HG02798 (cell line): ENCODE results near the gene SEPTIN12.
"Not testable (repeated sequence)": the region's sequence is repeated elsewhere in the genome, so short reads cannot be mapped to it uniquely, and the experiment has no call there.

ENCODE experiments used
- ATAC-seq: cut with Tn5 transposase; IDR thresholded peaks from one replicate; pipeline ENCODE4 v1.9.1; 2021; ENCODE audit warnings: mild to moderate bottlenecking; ENCODE audit not compliant: unreplicated experiment, poor library complexity

The SEPTIN12 gene

DNA sequence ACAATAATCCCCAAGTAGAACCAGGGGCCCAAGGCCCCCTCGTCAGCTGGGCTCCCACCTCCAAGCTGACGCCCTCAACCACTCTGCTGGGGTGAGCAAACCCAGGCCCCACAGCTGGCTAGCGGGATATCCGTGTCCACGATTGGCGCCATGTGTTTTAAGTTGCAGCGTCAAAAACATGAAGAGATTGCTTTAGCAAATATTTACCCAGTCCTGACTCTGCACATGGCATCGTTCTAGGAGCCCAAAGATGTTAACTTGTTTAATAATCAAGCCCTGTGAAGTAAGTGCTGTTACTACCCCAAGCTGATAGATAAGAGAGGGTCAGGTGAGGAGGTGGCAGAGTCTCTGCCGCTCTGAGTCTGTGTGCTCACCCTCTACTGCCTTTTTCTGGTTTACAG, 344 bp upstream of the SEPTIN12 start:
- ATAC-seq: no peak

DNA sequence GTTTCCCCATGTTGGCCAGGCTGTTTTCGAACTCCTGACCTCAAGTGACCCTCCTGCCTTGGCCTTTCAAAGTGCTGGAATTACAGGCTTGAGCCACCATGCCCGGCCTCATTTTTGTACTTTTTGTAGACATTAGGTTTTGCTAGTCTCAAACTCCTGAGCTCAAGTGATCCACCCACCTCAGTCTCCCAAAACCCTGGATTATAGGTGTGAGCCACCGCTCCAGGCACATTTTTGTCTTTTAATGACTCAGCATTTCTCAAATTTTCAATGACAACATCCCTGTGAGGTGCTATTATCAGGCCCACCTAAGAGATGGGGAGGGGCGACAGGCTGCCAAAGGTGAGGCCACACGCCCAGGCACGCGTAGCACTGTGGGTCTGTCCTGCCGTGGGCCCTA, 1.1 kb downstream of the SEPTIN12 start:
- ATAC-seq: no peak

DNA sequence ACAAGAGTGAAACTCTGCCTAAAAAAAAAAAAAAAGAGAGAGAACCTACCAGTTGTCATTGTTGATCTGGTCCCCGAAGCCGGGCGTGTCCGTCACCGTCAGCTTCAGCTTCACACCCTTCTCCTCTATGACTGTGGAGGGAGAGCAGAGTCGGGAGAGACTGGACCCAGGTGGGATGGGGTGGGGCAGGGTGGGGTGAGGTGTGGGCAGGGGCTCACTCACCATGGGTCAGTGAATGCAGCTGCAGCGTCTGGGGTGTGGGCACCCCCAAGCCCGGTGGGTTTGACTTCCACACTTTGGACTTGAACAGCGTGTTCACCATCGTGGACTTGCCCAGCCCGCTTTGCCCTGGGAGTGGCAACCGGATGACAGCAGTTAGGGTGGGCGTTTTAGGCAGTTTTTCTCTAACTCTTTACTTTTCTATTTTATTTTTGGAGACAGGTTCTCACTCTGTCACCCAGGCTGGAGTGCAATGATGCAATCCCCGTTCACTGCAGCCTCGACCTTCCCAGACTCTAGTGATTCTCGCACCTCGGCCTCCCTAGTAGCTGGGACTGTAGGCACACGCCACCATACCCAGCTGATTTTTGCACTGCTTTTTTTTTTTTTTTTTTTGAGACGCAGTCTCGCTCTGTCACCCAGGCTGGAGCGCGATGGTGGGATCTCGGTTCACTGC, 2.2 kb downstream of the SEPTIN12 start:
- ATAC-seq: no peak

DNA sequence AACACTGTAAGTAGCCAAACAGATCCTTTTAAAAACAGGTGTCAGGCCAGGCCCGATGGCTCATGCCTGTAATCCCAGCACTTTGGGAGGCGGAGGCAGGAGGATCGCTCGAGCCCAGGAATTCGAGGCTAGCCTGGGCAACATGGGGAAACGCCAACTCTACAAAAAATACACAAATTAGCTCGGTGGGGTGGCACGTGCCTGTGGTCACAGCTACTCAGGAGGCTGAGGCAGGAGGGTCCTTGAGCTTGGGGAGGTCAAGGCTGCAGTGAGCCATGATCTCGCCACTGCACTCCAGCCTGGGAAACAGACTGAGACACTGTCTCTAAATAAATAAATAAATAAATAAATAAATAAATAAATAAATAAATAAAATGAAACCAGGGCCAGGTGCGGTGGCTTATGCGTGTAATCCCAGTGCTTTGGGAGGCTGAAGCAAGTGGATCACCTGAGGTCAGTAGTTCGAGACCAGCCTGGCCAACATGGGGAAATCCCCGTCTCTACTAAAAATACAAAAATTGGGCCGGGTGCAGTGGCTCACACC, 3.6 kb downstream of the SEPTIN12 start:
- not testable (repeated sequence) for ATAC-seq

DNA sequence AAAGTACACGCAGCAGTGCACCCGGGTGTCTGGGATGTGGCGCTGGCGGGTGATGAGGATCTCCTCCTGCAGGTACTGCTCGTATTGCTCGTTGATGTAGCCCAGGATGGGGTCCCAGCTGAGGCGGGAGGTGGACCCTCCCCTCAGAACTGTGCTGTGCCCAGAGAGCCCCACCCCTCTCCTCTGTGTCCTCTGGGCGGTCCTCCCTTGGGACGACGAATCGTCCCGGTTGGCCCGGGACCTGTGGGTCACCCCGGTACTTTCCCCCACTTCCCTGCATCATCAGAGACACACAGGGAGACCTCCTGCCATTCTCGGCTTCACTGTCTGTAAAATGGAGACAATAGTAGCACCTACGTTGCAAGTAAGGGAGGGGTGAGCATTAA, 4.2 kb downstream of the SEPTIN12 start:
- ATAC-seq: no peak

DNA sequence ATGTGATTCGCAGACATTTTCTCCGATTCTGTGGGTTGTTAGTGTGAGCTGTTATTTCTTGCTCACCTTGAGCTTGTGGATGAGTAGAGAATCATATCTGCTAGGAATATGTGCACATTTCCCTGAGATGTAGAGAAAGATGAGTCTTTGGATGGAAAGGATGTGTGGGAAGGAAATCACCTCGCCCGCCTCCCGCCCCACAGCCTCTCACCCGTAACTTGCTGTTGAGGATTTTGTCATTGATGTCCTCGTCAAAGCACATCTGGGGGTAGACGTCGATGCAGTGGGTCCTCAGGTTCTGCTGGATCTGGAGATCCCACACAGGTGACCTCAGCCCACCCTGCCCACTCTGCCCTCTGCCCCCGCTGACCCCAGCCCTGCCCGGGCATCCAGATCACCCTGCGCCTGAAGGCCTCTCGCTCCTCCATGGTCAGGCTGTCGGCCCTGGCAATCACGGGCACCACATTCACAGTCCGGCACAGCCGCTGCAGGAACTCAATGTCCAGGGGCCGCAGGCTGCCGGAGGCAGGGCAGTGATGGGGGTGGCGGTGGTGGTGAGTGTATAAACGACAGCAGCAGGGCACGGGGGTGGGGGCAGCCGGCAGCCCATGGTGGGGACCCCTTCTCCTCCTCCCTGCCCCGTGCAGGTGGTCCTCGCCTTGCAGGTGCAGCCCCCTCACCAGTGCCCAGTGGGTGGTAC, 4.7 kb downstream of the SEPTIN12 start:
- no peak for ATAC-seq

DNA sequence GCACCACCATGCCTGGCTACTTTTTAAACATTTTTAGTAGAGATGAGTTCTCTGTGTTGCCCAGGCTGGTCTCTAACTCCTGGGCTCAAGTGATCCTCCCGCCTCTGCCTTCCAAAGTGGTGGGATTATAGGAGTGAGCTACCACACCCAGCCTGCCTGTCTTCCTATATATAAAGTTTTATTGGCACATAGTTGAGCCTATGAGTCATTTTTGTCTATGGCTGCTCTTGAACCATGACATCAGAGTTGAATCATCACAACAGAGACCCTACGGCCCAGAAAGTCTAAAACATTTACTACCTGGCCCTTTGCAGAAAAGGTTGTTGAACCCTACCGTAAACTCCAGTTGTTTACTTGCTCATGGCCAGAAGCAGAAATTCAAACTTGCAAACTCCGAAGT, 7.9 kb downstream of the SEPTIN12 start:
- no peak for ATAC-seq

DNA sequence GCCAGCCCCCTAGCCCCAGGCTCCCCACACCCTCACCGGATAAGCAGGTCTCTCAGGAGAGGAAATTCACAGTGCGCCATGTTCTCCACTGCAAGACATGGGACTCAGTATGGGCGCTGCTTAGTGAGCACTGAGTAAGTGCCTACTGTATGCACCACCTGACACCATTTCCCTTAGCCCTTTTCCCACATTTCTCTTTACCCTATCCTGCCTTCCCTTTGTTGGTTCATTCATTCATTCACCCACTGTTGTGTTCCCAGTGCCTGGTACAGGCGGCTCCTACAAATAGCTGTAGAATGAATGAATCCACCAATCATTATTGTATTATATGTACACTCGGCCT, 10.1 kb downstream of the SEPTIN12 start:
- no peak for ATAC-seq

DNA sequence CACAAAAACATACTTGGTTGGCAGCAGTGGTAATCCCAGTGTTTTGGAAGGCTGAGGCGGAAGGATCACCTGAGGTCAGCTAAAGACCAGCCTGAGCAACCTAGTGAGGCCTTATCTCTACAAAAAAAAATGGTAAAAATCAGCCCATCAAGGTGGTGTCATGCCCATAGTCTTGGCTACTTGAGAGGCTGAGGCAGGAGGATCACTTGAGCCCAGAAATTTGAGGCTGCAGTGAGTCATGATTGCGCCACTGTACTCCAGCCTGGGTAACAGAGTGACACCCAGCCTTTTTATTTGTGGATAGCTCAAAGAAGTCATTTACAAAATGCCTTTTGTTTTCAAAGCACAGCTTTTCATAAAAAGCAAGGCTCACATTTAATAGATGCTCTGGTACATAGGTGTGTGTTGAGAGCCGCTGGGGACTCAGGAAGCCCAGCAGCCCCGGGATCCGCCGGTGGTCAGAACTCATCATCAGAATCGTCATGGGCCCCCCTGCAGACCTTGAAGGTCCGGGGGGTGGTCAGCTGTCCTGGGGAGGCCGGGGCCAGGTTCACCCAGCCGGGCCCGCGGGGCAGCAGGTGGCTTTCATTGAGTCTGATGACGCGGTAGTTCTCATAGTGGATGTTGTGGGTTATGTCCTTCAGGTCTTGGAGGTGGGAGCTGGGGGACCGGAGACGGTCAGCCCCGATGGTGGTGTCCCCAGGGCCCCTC, 10.7 kb downstream of the SEPTIN12 start:
- no peak for ATAC-seq

DNA sequence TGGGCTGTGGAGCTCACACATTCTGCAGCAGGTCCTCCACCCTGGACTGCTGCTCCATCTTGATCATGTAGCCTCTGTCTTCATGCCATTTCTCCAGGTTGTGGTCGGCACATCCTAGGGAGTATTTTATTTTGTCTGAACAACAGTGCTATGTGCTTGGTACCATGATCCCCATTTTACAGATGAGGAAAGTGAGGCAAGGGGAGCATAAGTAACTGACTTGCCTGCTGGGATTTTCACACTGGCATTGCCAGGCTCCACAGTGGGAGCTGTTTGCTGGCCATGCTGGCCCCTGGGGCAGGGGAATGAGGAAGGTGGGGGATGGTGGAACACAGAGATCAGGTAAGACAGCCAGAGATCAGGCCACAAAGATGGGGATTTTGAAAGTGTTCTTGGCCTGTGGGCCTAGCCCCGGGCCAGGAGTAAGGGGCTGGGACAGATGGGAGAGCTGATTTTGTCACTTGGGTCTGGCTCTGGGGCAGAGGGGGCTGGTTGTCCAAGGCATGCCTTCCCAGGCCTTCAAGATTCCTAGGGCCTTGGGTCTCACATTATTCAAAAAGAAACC, 11.9 kb downstream of the SEPTIN12 start:
- no peak for ATAC-seq

DNA sequence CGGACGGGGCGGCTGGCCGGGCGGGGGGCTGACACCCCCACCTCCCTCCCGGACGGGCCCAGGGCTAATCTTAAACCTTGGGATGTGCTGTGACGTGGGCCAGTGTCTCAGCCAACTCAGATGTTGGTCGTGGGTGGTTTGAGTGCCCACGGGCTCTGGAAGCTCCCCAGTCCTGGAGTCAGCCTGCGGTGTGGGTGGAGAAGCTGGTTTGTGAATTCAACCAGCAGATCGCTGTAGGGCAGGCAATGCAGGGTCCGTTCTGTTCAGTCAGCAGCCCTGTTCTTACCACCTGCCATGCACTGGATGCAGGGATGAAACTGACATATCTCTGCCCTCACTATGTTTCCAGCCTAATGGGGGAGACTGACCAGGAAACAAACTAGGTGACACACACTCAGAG, 13.1 kb downstream of the SEPTIN12 start:
- ATAC-seq: no peak

DNA sequence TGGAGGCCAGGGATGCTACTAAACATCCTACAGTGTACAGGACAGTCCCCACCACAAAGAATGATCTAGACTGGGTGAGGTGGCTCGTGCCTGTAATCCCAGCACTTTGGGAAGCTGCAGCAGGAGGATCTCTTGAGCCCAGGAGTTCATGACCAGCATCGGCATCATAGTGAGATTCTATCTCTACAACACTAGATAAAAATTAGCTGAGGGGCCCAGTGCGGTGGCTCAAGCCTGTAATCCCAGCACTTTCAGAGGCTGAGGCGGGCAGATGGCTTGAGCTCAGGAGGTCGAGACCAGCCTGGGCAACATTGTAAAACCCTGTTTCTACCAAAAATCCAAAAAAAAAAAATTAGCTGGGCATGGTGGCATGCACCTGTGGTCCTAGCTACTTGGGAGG, 15.8 kb downstream of the SEPTIN12 start:
- no peak for ATAC-seq

DNA sequence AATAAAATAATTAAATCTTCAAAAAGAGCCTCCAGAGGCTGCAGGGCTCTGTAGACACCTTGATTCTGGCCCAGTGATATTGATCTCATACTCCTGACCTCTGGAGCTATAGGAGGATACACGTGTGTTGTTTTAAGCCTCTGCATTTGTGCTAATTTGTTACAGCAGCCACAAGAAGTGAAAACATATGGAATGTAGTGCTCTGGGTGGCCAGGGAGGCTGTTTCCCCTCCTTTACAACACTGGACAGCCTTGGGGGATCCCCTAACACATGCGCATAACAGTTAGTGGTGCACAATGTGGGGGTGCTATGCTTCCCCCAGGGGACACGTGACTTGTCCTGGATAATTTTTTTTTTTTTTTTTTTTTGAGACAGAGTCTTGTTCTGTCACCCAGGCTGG, 16.5 kb downstream of the SEPTIN12 start:
- ATAC-seq: no peak

DNA sequence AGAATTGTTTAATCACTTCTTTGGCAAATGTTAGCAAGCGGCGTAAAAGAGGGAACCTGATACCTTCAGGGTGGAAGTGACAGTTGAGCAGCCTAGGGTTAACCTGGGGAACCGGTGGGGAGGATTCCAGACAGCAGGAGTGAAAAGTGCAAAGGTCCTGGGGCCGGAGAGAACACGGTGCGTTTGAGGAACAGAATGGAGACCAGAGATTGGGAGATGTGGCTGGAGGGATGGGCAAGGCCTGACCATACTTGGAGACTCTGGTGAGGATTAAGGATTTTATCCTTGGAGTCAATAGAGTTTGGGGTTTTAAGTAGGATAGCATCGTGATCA, 18.9 kb downstream of the SEPTIN12 start:
- no peak for ATAC-seq

DNA sequence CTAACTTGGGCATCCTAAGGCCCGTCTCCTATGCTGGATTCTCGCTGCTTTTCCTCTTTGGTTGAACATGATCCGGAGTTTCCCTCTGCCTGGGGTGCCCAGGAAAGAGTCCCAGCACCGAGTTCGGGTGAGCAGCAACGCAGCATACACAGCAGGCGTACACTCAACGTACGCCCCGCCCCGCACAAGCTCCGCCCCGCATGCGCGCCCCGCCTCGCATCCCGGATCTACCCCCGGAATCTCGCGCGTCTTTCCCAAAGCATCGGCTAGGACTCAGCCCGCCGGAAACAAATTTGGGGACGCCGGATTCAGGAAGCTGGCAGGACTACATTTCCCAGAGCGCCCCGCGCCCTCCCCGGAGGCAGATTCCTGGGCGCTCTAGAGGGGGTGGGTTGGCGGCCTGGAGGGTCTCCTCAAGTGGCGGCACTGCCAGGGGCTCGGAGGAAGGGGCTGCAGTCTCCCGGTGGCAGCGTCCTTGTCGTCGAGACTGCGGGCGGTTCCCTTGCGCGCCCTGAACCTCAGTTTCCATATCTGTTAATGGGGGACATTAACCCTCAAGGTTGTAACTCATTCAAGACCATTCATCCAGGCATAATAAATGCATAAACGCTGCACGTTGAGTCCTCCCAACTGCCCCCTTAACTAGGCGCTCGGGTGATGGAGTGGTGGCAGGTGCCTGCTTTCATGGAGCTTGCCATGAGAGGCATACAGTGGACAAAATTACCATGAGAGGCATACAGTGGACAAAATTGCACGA, 19.4 kb downstream of the SEPTIN12 start:
- peak; percentile 65 for ATAC-seq

DNA sequence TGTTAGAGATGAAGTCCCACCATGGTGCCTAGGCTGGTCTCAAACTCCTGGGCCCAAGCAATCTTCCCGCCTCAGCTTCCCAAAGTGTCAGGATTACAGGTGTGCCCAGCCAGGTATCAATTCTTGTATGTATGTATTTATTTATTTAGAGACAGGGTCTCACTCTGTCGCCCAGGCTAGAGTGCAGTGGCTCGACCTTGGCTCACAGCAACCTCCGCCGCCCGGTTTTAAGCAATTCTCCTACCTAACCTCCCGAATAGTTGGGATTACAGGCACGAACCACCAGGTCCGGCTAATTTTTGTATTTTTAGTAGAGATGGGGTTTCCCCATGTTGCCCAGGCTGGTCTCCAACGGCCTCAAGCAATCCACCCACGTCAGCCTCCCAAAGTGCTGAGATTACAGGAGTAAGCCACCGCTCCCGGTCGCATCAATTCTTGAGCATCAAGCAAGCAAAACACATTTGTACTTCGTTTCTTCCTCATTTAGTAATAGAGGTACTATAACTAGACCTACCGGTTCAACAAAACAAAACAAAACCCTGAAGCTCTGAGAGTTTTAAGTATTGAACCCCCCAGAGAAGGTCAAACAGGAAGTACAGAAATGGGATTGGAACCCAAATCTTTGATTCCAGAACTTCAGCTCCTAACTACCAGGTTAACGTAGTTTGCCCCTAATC, 20.1 kb downstream of the SEPTIN12 start:
- ATAC-seq: no peak

DNA sequence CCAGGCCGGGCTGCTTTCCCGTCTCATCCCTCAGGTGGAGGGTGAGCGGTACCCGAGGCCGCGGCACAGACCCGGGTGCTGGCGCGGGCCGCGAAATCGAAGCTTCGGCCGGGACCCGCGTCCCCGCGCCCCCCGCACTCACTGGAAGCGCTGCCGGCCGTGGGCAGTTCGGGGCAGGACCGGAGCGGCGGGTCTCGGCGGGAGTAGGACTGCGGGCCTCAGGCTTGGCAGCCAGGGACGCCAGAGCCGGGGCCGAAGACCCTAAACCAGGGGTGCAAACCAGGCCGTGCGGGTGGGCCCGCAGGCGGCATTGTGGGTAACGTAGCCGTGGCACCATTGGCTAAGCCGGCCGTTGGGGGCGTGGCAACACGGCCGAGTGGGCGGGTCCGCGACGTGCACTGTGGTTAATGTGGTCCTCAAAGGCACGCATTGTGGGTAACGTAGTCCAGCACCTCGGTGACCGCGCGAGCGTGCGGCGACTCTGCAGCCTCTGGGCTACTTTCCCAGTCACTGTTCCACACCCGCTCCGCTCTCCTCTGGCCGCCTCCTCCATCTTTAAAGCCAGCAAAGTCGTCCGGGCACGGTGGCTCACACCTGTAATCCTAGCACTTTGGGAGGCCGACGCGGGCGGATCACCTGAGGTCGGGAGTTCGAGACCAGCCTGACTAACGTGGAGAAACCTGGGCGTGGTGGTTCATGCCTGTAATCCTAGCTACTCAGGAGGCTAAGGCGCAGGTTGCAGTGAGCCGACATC, 21.1 kb downstream of the SEPTIN12 start, which contains the start of gene ZNF500:
Gene ZNF500 (minus strand): TSS at position 288 of the 754 bp plus-strand sequence. CDS start 1,184 bp downstream, outside the sequence.
- peak; percentile 89 for ATAC-seq

DNA sequence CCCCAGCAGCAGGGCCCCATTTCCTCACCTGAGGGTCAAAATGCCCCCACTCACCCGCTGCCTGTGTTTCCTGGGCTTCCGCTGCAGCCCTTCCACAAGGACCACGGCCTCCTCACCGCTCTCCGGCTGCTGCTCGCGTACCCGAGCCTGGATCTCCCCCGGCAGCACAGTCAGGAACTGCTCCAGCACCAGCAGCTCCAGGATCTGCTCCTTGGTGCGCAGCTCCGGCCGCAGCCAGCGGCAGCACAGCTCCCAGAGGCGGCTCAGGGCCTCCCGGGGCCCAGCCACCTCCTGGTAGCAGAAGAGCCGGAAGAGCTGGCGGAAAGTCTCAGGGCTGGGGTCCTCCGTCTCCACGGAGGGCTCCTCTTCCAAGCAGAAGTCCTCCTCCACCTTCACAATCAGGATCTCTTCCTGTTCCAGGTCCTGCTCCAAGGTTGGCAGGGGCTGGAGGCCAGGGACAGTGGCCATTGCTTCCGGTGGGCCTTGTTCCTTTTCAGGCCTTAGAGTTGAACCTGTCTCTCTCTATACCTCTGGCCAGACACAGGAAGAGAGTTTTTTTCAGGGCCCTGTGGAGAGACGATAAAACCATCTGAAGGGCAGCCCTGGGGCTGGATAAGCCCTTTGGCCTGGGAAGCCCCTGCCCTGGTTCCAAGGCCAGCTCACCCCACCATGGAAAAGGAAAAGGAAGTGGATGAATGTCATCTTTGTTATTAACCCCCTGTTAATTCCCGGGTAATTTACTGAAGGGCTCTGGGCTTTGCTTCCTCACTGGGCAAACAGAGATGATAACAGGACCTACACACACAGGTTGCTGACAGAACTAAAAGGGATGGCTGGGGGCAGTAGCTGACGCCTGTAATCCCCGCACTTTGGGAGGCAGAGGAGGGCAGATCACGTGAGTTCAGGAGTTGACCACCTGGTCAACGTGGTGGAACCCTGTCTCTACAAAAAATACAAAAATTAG, 22.4 kb downstream of the SEPTIN12 start:
- no peak for ATAC-seq
